HG02610 (cell line): ENCODE measurements around the gene PPP3CA.
"Not testable (repeated sequence)": the region's sequence is repeated elsewhere in the genome, so short reads cannot be mapped to it uniquely, and the experiment has no call there.

ENCODE experiments used
- ATAC-seq: cut with Tn5 transposase; IDR thresholded peaks from one replicate; pipeline ENCODE4 v1.9.1; 2021; ENCODE audit warnings: mild to moderate bottlenecking, moderate library complexity; ENCODE audit not compliant: unreplicated experiment

The PPP3CA gene

DNA sequence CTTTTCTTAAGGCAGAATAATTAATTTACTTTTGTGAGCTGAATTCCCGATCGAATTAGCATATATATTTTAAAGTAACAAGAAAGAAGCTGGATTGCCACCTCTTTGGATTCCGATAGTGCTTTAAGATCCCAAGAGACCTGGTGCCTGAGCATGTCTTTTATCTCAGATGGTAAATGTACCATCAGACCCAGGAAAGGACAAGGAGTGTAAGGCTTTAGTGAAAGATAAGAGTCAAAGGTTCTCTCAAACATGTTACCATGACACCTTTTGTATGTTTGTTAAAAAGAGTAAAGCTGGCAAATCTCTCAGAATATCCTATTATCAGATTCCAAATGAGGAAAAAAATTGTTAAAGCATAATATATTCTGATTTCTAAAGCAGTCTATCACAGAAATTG lies 198.8 kb downstream of the PPP3CA start:
- no peak for ATAC-seq

DNA sequence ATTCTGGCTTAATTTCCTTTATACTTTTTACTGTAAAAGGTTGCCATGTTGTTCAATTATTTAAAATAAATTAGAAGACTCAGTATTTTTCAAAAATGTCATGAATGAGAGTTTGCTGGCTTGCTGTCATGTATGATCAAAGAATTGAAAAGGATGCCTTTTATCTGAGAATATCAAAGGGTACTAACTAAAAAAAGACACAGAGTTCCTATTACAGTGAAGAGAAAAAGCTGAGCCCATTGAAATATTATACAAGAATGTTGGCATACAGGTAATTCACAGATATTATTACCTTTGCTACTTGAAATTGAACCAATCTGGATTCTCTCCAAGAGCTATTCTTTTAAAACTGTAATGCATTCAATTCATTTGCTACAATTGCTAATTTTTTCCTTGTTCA lies 200.0 kb downstream of the PPP3CA start:
- no peak for ATAC-seq

DNA sequence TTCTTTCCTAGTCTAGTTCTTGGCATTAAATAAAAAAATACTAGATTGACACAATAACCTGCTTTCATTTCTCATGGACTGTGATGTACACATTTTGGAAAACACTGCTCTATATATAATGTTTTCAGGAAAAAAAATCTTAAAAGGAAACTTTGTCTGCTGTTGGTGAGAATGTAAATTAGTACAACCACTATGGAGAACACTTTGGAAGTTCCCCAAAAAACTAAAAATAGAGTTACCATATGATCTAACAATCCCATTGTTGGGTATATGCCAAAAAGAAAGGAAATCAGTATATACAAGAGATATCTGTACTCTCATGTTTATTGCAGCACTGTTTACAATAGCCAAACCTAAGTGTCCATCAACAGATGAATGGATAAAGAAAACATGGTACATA lies 202.3 kb downstream of the PPP3CA start:
- ATAC-seq, result no peak

DNA sequence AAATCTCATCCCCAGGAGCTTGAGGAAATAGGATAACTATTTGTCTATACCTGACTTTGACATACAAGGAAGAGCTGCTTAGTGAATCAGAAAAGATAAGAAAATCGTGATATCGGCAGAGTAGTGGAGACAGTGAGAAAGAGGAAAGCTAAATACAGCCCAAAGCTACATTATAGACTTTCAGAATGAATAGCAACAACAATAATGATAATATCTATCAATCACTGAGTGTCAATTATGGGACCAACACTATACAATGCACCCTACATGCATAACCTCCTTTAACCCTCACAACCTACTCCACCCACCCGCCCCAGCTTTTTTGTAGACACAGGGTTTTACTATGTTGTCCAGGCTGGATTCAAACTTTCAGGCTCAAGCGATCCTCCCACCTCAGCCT lies 205.1 kb downstream of the PPP3CA start:
- ATAC-seq, result no peak

DNA sequence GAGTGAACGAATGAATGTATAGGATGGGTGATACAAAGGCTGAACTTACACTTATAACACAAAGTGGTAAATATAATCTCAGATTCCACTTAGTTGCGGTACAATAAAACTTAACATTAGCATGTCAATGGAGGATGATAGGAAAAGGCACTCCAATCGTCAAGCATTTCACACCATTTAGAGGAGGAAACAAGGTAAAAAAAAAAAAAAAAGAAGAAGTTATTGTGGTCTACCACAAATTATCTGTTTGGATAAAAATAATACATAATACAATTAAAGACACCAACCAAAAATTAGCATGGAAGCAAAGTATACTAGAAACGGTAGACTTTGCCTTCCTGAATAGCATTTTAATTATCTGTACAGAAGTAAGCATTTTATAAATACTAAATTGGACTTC lies 205.5 kb downstream of the PPP3CA start:
- ATAC-seq, result no peak

DNA sequence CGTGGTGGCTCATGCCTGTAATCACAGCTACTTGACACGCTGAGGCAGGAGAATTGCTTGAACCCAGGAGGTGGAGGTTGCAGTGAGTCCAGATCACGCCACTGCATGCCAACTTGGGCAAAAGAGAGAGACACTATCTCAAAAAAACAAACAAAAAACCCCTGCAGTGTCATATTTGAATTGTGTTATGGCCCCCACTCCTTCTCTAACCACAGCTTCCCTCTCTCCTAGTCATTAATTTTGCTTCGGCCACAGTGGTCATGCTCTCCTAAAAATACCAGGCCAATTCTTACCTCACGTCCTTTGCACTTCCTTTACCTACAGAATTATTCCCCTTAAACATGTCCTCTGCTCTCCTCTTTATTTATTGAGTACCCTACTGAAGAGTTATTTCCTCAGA lies 206.1 kb downstream of the PPP3CA start:
- peak; percentile 72 for ATAC-seq

DNA sequence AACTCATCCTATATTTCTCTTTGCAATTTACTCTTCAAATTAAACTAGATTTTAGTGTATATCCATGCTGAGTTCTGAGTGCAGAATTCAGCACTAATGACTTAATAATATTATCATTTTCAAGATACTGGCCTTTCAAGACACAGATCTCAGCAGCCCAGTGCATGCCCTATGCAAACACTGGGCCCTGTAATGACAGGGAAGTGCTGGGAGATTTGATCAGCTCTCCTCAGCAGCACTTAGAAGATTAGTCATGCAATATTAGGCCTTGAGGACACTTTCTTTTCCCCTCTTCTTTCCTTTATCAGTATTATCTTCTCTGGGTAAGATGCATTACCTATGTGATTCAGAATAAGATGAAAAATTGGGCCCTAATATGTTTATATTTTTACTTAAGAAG lies 207.1 kb downstream of the PPP3CA start:
- no peak for ATAC-seq

DNA sequence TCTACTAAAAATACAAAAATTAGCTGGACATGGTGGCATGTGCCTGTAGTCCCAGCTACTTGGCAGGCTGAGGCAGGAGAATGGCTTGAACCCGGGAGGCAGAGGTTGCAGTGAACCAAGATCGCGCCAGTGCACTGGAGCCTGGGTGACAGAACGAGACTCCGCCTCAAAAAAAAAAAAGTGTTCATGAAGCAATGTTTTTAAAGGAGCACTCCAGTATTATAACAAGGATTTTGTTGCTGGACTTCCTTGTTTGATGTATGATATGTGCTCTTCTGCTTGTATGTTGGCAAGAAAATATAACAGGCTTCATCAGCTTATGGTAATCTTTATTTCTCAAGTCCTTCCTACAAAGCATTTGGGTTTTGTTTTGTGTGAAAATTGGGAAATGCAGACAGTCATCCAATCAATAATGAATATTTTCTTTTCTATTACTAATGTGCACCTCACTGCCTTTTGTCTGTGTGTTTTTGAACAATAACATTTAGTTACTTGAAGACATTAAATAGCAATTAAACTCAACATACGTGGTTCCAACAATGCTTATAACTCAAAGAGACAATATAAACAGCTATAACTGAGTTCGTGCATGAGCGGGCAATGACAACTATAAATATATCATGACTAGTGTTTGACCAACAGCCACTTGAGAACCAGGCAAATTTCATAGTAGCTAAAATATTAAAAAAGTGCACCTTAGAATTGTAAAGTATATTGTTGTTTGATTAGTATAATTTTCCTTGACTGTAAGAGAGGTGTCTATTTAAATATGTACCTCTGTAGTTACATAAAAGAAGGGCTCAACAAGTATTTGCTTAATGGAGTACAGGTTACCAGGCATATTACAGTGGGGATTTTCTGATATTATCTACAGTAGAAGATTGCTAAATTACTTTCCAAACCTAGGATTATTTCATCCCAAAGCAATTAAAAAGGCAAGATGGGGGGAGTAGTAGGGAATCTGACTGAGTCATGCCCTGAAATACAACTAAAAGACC lies 210.7 kb downstream of the PPP3CA start:
- no peak for ATAC-seq

DNA sequence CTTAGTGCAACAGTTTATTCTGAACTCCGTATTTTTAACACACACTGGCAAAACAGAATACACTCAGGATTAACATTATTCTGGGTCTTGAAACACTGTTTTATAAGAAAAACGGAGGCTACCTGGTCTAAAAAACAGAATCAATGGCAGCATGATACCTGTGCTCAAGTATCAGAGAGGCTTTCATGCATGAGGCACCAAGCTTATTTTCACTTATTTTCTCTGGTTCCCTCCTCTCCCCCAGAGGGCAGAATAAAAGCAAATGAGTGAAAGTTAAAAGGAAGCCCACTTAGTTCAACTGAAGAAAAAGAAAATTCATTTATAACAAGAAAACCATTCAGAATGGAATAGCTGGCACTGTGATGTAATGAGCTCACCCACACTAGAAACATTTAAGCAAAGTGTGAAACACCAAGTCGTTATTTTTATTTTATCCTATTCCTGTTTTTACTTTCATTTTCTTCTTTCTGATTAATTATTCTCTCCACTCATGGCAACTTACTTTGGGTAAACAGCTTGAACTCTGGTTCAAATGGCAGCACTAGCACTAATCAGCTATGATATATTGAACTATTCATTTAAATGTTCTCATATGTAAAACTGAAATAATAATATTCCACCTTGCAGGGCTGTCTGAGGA lies 211.8 kb downstream of the PPP3CA start:
- peak; percentile 62 for ATAC-seq

DNA sequence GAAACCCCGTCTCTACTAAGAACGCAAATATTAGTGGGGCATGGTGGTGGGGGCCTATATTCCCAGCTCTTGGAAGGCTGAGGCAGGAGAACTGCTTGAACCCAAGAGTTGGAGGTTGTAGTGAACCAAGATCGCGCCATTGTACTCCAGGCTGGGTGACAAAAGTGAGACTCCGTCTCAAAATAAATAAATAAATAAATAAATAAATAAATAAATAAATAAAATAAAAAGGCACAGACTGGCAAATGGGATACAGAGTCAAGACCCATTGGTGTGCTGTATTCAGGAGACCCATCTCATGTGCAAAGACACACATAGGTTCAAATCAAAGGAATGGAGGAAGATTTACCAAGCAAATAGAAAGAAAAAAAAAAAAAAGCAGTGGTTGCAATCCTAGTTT lies 216.3 kb downstream of the PPP3CA start:
- not testable (repeated sequence) for ATAC-seq

DNA sequence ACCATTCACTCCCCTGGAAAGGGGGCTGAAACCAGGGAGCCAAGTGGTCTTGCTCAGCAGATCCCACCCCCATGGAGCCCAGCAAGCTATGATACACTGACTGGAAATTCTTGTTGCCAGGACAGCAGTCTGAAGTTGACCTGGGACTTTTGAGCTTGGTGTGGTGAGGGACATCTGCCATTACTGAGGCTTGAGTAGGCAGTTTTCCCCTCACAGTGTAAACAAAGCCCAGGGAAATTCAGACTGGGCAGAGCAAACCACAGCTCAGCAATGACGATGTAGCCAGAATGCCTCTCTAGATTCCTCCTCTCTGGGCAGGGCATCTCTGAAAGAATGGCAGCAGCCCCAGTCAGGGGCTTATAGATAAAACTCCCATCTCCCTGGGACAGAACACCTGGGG lies 218.4 kb downstream of the PPP3CA start:
- not testable (repeated sequence) for ATAC-seq

DNA sequence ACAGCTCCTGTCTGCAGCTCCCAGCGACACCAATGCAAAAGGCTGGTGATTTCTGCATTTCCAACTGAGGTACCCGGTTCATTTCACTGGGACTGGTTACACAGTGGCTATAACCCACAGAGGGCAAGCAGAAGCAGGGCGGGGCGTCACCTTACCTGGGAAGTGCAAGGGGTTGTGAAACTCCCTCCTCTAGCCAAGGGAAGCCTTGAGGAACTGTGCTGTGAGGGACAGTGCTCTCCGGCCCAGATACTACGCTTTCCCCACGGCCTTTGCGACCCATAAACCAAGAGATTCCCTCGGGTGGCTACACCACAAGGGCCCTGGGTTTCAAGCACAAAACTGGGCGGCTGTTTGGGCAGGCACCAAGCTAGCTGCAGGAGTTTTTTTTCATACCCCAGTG lies 218.9 kb downstream of the PPP3CA start:
- no peak for ATAC-seq

DNA sequence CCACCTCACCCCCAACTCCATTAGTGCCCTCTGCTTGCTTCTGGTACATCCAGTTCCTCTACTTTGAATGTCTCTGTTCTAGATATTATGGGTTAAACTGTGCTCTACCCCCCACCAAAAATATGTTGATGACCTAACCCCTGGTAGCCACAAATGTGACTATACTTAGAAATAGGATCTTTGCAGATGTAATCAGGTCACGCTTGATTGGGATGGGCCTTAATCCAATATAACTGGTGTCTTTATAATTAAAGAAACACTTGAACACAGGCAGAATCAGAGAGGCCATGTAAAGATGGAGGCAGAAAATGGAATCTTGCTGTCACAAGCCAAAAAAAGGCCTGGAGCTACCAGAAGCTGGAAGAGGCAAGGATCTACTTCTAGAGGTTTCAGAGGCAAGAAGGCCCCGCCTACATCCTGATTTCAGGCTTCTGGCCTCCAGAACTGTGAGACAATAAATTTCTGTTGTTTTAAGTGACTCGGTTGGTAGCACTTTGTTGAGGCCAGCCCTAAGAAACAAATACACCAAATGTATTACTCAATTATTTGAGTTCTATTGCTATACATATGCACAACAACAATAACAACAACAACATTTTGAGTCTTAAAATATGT lies 220.0 kb downstream of the PPP3CA start:
- peak; percentile 38 for ATAC-seq

DNA sequence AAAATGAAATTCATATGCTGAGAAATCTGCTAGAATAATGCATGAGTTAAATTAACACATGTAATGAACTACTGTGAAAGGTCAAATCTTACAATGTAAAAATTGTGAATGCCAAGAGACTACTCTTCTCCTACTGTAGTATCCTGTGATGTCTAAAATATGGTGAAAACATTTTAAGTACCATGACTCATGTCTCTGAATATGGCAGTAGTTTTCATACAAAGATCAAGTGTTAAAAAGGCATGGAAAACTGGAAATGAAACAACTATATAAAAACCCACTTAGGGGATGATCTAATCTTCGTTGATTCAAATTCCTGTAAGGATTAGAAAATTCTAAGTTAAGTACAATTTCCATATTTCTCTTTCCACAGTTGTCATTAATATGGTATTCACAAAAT lies 221.3 kb downstream of the PPP3CA start:
- no peak for ATAC-seq

DNA sequence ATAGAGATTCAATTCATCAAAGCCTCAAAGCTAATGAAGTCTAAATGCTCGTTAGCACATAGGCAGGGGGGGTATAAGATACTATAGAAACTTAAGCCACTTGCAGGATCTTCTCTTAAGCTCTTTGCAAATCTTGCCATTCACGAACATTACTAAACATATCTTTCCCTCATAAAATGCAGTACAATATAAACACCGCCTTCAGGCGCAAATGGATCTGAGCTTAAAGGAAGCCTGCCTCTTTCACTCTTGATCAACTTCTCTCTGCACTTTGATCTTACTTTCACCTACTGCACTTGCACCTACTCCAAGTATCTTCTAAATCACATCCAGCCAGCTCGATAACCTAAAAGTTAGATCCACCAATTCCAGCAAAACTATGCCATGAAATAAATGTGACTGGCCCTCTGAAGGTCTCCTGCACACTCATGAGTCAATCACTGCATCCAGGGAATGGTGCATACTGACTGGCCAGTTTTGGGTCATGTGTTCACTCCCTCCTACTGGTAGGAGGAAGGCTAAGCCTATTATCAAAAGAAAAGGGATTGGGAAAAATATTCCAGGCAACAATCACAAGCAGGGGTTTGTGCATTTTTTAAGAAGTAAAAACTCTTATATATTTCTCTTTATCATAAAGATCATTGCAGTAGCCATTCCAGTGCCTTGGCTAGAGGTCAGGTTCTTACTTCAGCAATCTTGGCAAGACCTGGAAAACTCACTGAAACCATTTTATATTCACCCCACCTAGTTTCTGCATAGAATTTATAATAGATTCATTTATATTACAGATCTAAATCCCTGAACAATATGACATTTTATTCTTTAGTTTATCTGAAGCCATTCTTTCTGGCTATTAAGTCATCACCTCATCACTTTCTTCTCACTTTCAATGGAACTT lies 222.0 kb downstream of the PPP3CA start:
- no peak for ATAC-seq

DNA sequence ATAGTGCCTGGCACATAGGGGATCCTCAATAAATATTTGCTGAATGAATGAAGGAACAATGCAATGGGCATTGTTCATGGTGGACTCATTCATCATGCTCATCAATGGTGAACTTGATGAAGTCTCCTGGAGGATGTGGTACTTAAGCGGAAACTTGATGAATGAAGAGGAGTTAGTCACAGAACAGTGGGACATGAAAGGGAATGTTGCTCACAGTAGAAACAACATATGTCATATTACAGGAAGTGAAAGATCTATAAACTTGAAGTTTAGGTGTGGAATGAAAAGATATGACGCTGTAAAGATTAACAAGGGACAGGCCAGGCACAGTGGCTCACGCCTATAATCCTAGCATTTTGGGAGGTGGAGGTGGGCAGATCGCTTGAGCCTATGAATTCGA lies 224.1 kb downstream of the PPP3CA start:
- no peak for ATAC-seq

DNA sequence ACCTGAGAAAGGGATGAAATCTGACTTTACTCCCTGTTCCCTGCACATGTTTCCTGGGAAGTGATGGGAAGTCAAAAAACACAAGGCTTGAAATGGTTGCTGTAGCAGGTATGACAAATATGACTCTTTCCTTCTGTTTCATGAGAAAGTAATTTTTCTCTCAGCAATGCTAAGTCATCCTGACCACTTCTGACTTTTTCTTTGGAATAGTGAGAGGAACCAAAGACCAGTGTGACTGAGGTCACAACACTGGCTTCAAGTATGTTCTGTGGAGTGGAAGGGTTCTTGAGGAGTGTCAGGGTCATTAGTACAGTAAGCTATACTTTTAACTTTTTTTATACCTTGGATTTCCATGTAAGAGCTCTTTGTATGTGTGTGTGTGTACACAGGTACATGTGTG lies 225.3 kb downstream of the PPP3CA start:
- ATAC-seq, result no peak

DNA sequence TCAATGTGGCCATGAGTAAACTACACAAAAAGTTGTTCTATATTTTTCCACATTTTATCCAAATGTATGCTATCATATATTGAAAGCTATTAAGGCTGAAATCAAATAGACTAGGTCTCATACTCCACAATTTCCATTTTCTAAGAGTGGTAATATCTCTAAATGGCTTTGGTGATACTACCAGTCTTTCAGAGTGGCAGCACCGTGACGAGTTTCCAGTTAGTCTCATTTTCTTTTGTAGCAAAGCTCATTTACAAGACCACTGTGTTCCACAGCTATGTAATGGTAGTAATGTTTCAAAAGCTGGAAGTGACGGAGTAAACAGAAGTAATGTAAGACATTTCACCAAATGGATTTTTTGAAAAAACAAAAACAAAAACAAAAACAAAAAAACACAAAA lies 228.2 kb downstream of the PPP3CA start:
- no peak for ATAC-seq

DNA sequence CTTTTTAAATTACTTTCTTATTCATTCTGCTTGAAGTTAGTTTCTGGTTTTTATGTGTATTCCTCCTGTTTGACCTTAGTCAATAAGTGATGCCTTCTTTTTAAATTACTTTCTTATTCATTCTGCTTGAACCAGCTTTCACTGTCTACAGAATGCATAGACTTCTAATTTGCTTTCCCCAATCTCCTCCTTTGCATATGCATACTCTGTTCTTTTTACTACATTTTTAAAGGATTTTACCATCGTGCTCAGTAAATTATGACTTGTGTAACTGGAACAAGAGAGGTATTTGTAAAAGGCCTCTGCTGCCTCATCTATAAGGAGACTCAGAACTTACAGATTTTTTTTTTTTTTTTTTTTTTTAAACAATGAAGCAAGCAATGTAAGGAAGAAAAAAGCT lies 228.7 kb downstream of the PPP3CA start:
- no peak for ATAC-seq

DNA sequence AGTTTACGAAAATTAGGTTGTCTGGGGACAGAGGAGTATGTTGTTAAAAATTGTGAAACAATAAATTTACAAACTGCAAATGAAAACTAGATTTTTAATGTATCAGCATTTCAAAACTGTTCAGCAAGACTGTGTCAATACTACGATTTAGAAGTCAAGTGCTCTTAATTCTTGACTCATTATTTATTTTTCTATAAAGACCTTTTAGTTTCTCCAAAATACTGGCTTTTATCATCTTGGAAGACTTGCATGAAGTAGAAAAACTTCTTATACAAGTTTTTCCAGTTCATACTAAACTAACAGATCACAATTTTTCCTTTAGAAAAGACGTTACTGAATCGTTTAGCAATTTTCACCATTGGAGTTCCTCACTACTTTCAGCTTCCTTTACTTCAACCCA lies 231.4 kb downstream of the PPP3CA start:
- ATAC-seq, result no peak

DNA sequence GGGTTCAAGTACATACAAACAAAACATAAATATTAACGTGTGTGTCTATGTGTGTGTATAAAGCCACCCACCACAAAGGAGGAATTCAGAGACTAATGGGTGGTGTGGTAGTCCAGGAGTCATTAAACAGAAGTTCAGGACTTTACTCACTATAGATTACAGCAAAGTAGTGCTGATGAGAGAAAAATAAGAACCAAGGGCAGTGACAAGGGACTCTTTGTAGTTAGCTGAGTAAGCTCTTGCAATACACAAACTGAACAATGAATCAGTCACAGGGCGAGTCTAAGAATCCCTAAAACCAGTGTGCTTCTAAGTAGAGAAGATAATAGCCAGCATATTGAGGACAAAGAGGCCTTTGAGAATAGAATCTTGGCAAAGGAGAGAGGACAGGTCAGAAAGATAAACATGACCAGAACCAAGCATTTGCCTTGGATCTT lies 232.4 kb downstream of the PPP3CA start:
- no peak for ATAC-seq
